Skeletal muscle cell (primary cell): Measurements from ENCODE around the gene CHRM4.

ENCODE experiments used
- DNase-seq: peaks from one replicate; pipeline ENCODE4 v3.0.0-alpha.2; 2010; ENCODE audit warnings: low read depth
- H3K4me3 ChIP-seq: 2 replicates; pipeline ENCODE4 v1.5.1; 2011; ENCODE audit warnings: low read depth, mild to moderate bottlenecking, control low read depth, low read length, moderate library complexity

Gene CHRM4

DNA sequence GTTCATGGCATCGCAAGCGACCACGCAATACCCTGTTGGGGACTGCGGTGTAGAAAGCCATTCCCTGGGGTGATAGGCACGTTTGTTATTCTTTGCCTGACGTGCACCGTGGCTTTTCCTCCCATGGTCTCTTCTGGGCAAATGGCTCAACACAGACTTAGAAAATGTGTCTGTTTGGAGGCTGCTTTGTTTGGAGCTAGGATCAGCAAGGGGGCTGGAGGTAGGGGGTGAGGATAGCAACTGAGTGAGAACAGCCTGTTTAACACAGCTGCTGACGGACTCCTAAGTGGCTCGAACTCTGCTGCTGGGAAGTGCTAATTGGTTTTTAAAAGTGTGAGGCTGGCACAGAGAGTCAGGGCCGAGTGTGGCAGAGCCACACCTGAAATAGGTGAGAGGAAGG is 16.1 kb upstream of the CHRM4 start:
- H3K4me3 ChIP-seq = no peak overlapping the region
- DNase-seq = no peak

DNA sequence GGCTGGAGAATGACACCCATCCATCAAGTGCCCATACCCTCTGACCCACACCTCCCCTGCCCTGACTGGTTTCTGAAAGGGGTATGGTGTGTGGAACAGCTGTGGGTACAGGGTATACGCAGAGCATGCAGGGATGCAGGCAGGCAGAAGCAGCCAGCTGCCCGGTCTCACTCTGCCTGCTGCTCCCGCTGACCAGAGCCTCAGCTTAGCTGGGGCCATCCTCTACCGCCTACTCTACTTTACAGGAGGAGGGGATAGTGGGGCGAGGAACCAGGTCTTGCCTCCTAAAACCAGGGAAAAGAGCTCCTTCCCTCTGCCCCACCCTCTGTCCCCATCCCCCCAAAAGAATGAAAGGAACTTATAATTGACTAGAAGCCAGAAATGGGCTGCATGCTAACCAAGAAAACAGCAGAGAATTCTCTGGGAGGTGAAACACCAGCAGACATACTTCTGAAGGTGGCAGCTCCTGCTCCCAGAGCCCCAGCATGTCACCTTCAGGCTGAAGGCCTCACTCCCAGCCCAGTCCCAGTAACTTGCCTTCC is 13.0 kb upstream of the CHRM4 start:
- DNase-seq = no peak
- no peak overlapping the region for H3K4me3 ChIP-seq

DNA sequence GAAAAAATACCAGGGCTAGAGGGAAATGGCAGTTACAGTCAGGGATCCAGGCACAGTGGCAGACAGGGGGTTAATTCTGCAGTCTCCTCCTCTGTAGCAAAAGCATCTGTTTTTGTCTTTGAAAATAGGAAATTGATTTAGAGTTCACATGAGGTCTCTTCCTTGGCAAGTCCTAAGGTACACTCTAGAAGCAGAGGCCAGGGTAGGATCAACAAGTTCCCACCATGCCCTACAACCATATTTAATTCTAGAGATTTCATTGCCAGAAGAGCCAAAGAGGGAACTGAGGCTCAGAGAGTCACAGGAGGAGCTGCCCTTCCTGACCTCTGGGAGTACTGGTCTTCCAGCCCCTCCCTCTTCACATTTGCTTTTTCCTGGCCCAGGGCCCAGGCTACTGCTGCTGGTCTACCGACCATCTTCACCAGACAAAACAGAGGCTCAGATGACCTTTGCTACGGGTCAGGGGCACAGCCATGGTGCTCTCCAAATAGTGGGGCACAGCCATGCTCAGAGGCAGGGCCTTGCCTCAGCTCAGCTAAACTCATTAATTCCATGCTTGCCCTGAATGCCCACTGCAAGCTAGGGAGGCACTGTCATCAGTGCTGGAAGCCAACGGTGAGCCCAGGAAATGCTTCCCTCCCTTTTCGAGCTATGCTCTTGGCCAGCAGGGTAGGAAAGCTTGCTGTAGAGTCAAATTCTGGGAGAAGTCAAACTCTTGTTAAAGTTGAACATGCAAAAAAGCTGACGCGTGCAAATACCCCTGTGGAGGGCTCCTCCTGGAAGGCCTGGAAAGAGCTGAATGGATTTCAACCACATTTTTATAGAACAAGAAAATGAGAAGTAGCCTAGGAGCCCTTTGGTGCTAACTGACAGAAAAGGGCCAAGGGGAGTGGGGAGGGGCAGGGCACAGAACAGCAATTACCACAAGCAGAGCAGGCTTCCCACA is 11.7 kb upstream of the CHRM4 start:
- DNase-seq = no peak
- no peak overlapping the region for H3K4me3 ChIP-seq

DNA sequence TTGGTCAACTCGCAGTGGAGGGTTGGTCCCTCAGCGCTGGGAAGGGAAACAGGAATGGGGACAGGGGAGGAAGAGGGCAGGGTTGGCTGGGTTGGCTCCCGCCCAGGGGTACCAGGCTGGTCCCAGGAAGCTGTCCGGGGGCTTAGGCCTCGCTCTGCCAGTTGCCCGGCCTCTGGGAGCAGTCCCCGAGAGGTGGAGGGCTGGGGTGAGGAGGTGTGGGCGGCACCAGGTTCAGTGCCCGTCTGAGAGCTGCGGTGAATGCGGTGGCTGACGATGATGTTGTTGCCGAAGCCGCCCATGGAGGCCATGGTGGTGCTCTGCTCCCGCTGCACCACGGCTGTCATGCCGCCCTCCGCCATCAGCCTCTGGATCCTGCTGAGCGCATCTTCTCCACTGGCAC is 6.0 kb upstream of the CHRM4 start:
- H3K4me3 ChIP-seq = no peak overlapping the region
- no peak for DNase-seq

DNA sequence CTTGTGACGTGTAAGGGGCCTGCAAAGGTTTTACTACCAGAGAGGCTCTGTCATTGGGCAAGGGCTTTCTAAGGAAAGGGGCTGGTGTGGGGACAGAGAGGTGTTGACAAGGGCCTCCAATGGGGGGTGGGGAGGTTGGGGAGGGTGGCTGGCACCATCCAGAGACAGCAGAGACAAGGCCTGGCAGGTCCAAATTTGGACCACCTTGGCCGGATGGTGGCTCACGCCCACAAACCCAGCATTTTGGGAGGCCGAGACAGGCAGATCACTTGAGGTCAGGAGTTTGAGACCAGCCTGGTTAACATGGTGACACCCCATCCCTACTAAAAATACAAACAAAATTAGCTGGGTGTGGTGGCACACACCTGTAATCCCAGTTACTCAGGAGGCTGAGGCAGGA is 2.2 kb upstream of the CHRM4 start:
- no peak for DNase-seq
- no peak overlapping the region for H3K4me3 ChIP-seq

DNA sequence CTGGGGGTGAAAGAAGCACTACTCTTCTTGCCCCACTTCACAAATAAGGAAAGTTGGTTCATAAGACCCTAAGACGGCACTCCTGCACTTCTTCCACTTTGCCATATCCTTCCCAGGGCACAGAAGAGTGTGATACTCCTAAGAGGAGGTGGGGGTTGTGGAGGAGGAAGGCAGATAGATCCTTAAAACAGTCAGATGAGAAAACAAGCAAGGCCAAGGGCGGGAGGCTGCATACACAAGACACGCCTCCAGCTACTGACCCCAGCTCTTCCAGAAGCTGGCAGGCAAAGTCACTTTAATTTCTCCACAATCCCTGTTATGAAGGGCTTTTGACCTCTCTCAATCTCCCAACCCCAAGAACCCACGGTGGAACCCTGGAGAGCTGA is 1.6 kb upstream of the CHRM4 start:
- DNase-seq = no peak
- H3K4me3 ChIP-seq = no peak overlapping the region

DNA sequence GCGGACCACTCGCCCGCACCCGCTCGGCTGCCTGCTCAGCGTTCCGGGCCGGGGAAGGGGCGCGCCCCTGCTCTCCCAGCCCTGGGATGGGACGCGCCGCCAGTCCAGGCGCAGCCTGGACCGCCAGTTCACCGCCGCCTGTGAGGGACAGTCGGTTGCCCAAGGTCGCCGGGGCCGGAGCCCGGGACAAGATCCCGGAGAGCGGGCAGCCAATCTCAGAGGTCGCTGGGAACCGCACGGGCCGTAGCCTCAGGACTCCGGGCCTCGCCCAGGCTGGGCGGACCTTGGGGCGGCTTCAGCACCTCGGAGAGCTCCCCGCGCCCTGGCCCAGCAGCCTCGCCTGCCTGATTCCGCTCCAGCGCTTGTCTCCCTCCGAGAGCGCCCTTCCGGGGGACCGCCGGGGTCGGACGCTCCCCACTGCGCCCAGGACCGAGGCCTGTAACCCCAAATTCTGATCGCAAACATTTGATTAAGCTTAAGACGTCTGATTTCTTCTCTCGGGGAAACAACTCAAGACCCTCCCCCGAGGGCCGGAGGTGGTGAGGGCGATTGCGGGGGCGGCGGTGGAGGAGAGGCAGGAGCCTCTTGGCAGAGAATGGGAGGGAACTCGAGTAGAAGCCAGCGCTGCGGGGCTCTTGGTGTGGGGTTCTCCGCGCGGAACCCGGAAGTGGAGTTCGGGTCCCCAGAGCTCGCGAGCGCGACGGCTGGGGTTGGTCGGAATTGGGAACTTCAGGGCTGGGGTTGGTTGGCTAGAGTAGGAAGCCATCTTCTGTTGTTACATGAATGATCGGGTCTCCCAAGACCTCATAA is 1.1 kb upstream of the CHRM4 start:
- H3K4me3 ChIP-seq = peak overlapping the region; percentile 53

DNA sequence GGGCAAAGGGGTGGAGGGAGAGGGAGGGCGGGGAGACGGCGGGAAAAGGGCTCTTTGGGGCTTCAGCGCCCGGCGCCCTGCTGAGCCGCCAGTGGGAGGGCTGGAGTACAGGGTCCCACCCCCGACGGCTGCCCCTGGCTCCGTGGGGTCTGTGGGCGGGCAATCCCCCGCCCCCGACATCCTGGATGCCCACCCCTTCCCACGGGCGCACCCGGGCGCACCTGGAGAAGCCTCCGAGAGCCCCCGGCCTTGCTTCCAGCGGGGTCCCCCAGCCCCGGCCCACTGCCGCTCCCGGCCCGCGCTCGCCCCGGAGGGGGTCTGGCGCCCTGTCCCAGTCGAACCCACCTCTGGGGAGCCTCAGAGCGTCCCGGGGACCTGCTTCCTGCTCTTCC is 394 bp downstream of the CHRM4 start:
- DNase-seq = no peak
- H3K4me3 ChIP-seq = peak overlapping the region; percentile 53

More for the DNA sequence above, 1.1 kb upstream of the CHRM4 start:
- DNase-seq = peak; percentile 36

DNA sequence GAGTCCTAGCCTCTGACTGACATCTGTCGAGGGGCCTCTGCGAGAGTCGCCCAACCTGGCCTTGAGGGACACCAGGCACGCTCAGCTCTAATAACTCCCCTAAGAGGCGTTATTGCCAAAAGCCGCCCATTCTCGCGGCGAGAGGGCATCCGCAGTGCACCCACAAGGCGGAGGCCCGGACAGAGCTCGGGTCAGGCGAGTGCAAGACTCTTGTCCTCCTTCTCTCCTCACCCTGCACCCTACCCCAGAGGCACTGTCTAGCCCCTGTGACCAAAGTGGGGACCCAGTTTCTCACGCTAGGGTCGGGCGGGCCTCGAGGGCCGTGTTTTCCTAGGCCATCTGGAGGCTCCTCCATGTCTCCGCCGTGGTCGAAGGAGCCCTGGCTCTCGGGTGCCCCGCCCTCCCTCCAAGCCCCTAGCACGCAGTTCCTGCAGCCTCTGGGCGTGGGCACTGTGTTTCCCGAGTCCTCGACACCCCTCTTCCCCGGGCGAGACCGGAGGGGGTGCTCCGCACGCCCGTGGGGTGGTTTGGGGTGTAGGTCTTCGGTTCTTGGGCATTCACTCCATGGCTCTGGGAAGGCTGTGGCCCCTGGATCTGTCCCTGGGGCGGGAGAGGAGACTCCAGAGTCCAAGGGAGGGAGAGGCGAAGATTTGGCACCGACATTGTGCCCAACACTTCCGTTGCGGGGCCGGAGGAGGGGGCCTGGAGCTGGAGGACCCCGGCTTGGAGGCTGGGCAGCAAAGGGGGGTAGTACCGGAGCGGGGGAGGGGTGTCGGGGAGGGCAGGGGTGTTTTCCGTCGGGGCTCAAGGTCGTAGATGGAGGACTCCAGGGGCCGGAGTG is 1.0 kb downstream of the CHRM4 start:
- no peak for DNase-seq
- H3K4me3 ChIP-seq = no peak overlapping the region

DNA sequence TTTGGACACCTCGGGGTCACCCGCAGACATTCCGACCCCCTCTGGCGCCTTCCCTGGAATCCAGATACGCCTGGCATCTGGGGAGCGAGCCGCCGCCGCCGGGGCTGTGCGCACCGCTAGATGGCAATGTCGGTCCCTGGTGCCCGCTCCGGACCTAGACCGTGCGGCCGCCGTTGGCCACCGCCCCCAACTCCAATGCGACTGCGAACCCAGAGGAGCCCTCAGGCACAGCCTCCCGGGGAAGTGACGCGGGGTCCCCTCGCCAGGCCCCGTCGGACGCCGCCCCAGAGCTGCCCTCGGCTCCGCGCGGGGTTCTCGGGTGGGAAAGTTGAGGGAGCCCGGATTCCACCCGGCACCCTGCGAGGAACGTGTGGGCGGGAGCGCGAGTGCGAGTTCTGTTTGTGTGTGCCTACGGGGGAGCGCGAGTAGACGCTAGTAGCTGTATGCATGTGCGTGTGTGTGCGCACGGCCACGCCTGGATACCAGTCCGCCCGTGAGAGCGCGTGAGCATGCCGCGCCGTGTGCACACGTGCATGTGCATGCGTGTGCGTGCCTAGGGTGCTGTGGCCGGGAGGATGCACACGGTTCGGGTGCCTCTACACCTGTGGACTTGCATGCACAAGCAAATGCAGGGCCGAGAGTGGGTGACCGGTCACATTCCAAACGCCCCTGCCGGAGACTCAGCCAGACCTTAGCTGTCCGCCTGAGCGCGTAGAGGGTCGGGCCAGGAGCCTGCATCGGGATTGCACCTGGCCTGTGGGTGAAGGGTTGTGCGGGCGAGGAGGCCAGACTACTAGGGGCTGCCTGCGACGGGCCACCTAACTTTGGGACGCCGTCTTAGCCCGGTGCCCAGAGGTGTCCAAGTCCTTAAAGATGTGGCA is 1.9 kb downstream of the CHRM4 start:
- H3K4me3 ChIP-seq = peak overlapping the region; percentile 55
- no peak for DNase-seq

DNA sequence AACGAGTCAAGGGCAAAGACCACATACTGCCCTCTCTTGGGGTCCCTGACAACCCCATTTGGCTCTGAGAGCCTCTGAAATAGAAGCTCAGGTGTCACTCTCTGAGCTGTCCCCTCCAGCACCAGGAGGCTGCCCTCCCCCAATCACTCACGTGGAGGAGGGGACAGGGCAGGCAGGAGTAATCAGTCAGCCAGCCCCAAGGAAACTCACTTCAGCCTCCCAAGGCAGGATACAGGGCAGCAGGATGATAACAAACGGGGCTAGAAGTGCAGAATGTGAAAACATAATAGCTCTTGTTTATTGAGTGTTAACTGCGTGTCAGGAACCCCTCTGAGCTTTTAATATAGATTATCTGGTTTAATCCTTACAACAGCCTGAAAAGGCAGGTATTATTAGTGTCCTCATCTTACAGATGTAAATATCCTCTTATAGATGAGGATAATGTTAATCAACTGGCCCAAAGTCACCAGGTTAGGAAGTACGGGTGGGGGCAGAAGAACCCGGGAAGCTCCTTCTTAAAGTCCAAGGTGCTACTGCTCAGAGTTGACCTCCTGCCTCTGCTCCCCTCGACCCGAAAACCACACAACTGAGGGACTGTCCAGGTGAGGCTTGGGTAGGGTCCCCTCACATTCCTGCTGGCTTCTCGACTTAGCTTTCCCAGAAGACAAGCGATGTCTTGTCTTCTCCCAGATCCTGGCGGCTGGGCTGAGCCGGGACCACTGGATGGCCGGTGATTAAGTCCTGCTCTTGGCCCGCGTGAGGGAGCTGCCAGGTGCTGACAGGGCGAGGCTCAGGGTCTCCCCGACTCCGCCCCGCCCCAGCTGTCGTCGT is 2.7 kb downstream of the CHRM4 start:
- peak overlapping the region; percentile 55 for H3K4me3 ChIP-seq

DNA sequence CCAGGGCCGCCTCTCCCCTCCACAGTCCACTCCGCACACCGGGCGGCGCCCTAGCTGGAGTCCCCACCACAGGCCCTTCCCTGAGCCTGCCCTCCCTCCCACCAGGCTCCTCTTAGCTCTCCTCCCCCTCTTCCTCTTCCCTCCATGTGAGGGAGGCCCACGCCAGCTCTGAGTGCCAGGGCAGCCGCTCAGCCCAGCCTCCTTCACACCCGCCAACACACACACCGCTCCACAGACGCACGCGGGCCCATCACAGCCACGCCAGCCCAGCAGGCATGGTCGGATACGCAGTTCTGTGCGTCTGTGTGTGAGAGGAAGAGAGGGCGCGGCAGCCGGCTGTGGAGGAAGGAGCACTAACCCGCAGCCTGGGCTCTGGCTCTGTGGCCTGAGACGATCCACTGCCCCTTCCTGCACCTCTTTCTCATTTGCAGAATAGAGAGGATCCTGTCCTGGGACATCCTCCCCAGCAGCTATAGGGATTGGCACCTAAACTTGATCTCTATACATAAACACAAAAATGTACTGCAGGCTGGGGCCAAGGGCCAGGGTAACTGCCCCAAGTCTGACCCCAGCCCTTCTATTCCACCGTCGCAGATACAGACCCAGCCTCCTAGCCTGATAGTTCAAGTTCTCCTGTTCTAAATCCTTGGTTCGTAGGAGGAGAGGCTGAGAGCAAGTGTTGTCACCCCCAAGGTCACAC is 3.5 kb downstream of the CHRM4 start:
- DNase-seq = no peak
- no peak overlapping the region for H3K4me3 ChIP-seq

More for the DNA sequence above, 2.7 kb downstream of the CHRM4 start:
- DNase-seq = no peak

DNA sequence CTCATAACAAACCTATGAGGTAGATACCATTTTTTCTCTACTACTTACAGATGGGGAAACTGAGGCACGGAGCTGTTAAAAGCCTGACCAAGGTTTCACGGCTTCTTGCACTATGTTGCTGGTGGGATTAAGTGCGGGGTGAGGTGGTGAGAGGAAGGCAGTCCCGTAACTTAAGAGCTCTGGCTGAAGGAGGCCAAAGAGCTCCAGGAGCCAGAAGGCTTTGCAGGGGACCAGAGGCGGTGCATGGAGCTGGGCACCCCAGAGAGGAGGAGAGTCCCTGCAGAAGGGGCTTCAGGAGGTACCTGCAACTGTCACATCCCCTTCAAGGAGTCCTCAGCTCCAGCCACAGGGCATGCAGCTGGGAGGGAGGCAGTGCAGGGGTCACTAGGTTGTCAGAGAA is 4.1 kb downstream of the CHRM4 start:
- DNase-seq = no peak
- H3K4me3 ChIP-seq = no peak overlapping the region

DNA sequence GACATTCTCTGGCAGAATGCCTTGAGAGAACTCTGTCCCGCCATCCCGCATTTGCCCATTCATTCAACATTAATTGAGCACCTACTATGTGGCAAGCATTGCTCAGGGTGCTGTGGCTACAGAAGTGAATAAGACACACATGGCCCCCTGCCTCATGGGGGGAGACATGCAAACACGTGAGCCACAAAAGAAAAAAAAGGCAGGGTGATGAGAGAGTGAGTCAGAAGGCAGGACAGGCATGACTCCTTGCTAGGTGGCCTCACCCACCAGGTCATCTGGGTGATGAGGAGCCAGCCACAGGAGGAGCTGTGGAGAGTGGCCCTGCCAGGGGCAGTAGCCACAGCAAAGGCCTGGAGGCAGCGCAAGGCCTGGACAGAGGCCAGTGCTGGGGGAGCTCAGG is 4.9 kb downstream of the CHRM4 start:
- H3K4me3 ChIP-seq = no peak overlapping the region
- DNase-seq = no peak

DNA sequence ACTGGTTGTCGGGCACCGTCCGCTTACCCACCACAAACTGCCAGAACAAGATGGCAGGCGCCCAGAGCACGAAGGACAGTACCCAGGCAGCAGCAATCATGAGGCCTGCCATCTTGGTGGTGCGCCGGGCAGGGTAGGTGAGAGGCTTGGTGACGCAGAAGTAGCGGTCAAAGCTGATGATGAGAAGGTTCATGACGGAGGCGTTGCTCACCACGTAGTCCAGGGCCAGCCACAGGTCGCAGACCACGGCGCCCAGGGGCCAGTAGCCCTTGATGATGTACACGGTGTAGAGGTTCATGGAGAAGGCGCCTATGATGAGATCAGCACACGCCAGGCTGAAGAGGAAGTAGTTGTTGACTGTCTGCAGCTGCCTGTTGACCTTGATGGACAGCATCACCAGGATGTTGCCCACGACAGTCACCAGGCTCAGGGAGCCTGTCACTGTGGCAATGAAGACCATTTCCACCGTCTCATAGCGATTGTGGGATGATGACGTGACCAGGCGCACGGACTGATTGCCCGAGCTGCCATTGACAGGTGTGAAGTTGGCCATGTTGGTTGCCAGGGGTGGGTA is 5.5 kb downstream of the CHRM4 start:
- no peak overlapping the region for H3K4me3 ChIP-seq
- DNase-seq = no peak

DNA sequence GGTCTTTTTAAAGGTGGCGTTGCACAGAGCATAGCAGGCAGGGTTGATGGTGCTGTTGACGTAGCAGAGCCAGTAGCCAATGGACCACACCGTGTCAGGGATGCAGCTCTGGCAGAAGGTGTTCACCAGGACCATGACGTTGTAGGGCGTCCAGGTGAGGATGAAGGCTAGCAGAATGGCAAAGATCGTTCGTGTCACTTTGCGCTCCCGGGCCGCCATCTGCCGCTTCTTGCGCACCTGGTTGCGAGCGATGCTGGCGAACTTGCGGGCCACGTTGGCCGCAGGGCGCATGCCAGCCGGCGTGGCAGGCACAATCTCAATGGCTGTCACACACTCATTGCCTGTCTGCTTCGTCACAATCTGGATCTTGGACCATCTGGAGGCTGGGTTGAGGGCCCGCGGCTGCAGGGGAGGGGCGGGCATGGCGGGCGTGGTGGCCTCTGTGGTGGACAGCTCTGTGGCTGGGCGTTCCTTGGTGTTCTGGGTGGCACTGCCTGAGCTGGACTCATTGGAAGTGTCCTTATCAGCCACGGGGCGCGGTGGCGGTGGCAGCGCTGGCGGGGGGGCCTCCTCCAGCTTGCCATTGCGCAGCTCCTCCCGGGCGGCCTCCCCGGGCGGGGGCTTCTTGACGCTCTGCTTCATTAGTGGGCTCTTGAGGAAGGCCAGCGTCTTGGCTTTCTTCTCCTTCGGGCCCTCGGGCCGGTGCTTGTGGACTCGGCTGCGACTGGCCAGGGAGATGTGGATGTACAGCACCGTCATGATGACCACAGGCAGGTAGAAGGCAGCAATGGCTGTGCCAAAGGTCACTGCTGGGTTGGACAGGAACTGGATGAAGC is 6.2 kb downstream of the CHRM4 start:
- no peak for DNase-seq

More for the DNA sequence above, 6.2 kb downstream of the CHRM4 start:
- H3K4me3 ChIP-seq = no peak overlapping the region
